Brain microvascular endothelial cell (primary cell): ENCODE measurements around the gene PTGFRN.

ENCODE experiments used
- DNase-seq: peaks from one replicate; pipeline ENCODE4 v3.0.0-alpha.2; 2020
- H3K27ac ChIP-seq: fragments of 250-450 bp; sonication (Bioruptor Pico); 2 replicates; pipeline ENCODE4 v1.5.1; 2020; ENCODE audit warnings: mild to moderate bottlenecking, moderate library complexity
- H3K27me3 ChIP-seq: fragments of 250-450 bp; sonication (Bioruptor Pico); replicated peaks from 2 replicates; pipeline ENCODE4 v1.5.1; 2020; ENCODE audit warnings: mild to moderate bottlenecking
- H3K36me3 ChIP-seq: fragments of 250-450 bp; sonication (Bioruptor Pico); replicated peaks from 2 replicates; pipeline ENCODE4 v1.5.1; 2020; ENCODE audit warnings: mild to moderate bottlenecking
- H3K4me3 ChIP-seq: 2 replicates; pipeline ENCODE4 v1.5.1; 2011; ENCODE audit warnings: low read depth, mild to moderate bottlenecking, control low read depth, low read length, moderate library complexity
- in situ Hi-C: cut with HindIII; loops from 2 replicates; pipeline ENCODE4 v1.10.0; 2017; ENCODE audit warnings: low sequenced_read_pairs, low pct_ligation_motif_present
- TF ChIP-seq, protein P1 (sequence below): IDR thresholded peaks from 2 replicates; pipeline ENCODE4 v1.5.1; 2011; ENCODE audit warnings: low read depth, mild to moderate bottlenecking, moderate library complexity, low read length, control low read depth, inconsistent platforms; ENCODE audit errors: missing control alignments

Gene PTGFRN

GRCh38 chr1:116950517-116951199 lies 40.9 kb downstream of the PTGFRN start:
- Histone ChIP-seq H3K27me3 (no peaks in the 10 kb centered on the region), H3K27ac (no peak overlapping the region), H3K4me3 (no peak overlapping the region), H3K36me3 (no peaks in the 10 kb centered on the region)
- TF ChIP-seq, protein P1, sequence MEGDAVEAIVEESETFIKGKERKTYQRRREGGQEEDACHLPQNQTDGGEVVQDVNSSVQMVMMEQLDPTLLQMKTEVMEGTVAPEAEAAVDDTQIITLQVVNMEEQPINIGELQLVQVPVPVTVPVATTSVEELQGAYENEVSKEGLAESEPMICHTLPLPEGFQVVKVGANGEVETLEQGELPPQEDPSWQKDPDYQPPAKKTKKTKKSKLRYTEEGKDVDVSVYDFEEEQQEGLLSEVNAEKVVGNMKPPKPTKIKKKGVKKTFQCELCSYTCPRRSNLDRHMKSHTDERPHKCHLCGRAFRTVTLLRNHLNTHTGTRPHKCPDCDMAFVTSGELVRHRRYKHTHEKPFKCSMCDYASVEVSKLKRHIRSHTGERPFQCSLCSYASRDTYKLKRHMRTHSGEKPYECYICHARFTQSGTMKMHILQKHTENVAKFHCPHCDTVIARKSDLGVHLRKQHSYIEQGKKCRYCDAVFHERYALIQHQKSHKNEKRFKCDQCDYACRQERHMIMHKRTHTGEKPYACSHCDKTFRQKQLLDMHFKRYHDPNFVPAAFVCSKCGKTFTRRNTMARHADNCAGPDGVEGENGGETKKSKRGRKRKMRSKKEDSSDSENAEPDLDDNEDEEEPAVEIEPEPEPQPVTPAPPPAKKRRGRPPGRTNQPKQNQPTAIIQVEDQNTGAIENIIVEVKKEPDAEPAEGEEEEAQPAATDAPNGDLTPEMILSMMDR = no peak
- no peak for DNase-seq
- in situ Hi-C loops = no loop called here

DNA sequence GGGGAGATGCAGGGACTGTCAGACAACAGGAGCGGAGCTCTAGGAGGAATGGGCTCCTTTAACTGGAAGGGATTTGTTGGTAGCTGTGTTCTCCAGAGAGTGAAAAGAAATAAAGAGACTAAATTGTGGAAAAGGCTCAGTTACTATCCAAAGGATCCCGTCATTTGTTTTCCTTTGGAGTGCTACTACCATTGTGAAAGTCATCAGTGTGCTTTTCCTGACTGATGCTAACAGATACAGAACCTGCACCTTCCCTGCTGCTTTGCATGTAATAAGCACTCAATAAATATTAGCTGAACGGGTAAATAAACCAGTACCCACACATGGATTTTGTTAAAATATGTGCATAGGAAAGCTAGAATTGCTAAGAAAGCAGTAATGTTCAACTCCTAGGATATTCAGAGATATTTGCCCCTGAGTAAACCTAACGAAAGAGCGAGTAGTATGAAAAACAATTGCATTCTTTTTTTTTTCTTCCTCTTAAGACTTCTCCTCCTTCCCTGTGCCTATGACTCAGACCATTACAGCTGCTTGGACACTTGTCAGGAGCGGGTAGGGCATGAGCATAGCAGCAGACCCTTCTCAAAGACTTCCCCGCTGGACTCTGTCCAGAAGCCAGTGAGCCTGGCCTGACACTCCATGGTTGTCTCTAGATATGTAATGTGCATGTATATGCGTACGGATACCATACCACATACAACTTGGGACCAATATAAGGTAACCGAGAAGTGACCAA lies 41.7 kb downstream of the PTGFRN start:
- H3K36me3 ChIP-seq = no peaks in the 10 kb centered on the region

DNA sequence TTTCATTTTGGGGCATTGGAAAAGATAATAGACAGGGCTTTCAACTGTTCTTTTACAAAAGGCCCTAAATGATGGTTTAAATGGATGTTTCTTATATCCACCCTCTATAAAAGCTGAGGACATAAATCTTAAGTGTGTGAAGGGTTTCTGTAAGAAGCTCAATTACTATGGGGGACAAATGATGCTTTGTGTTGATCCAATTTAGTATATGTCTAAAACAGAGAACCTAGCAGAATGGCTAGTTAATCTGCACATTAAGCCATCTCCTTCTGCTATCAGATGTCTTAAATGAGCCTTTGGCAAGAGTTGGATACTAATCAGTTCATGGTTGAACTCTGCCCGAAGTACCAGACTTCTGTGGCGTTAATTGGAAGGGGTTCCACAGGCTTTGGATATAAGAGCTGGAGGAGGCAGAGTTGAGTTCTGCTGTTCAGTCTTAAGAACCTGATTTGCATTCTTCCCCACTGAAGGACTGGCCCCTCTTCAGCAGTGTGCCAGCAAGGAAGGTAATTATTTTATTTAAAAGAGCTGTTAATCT lies 43.1 kb downstream of the PTGFRN start:
- Histone ChIP-seq H3K4me3 (no peak overlapping the region), H3K36me3 (no peaks in the 10 kb centered on the region), H3K27ac (no peak overlapping the region), H3K27me3 (no peaks in the 10 kb centered on the region)
- DNase-seq = no peak
- TF ChIP-seq, protein P1 = no peak
- in situ Hi-C loops = no loop called here

More for the DNA sequence above, 41.7 kb downstream of the PTGFRN start:
- Histone ChIP-seq H3K27me3 (no peaks in the 10 kb centered on the region), H3K27ac (no peak overlapping the region), H3K4me3 (no peak overlapping the region)
- TF ChIP-seq, protein P1 = no peak
- in situ Hi-C loops = no loop called here
- DNase-seq = peak; percentile 49

- Histone ChIP-seq H3K27ac (no peak overlapping the region), H3K27me3 (no peaks in the 10 kb centered on the region), H3K36me3 (no peaks in the 10 kb centered on the region), H3K4me3 (no peak overlapping the region)
- no peak for DNase-seq
- in situ Hi-C loops = no loop called here
- TF ChIP-seq, protein P1 = no peak
Observed at GRCh38 chr1:116954440-116954839, 44.7 kb downstream of the PTGFRN start.

- Histone ChIP-seq H3K27me3 (no peaks in the 10 kb centered on the region), H3K27ac (no peak overlapping the region), H3K36me3 (no peaks in the 10 kb centered on the region), H3K4me3 (no peak overlapping the region)
- in situ Hi-C loops = no loop called here
- TF ChIP-seq, protein P1 = no peak
- DNase-seq = no peak
Observed at GRCh38 chr1:116956378-116956777, 46.7 kb downstream of the PTGFRN start.
